GM19240 (cell line): ENCODE results near the gene FKBP14.
"Not testable (repeated sequence)": the region's sequence is repeated elsewhere in the genome, so short reads cannot be mapped to it uniquely, and the experiment has no call there.

ENCODE experiments used
- DNase-seq: peaks from one replicate; pipeline ENCODE4 v3.0.0; 2011; ENCODE audit warnings: low spot score; ENCODE audit not compliant: insufficient read length

The FKBP14 gene

GRCh38 chr7:29991937-29992336 lies 34.6 kb downstream of the FKBP14 start:
- DNase-seq = no peak

- DNase-seq = no peak
Observed at GRCh38 chr7:29990931-29991330, 35.6 kb downstream of the FKBP14 start.

DNA sequence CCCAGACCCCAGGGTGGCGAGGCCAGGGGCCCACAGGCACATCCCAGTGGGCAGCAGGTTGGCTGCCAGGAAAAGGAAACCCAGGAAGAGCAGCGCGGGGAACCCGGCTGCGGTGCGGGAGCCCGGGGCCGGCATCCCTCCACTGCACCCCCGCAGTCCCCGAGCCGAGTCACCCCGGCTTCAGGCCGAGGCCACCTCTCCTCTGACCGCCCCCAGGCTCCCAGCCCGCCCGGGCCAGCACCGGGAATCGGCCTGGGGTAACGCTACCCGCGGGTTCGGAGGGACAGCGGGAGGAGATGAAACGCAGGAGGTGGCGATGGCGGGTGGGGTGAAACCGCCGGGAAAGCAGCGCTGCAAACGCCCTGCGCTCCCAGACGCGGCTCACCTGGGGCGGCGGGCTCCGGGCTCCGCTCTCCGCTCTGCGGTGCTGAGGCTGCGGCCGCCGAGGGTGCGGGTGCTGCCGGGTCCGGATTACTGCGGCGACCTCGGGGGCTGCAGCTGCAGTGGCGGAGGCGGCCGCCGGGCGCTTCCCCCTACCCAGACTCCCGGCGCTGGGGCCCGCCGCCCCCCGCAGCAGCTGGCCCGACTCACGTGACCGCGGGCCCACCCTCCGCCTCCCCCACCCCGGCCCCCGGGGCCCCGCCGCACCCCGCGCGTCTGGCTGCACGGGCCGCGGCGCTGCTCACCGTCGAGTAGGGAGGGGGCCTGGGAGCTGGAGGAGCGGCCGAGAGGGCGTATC lies 37.1 kb downstream of the FKBP14 start, which contains the start of gene SCRN1:
TSS of gene SCRN1 (minus strand) at position 545 of the 739 bp plus-strand sequence. CDS start 20,734 bp downstream, outside the sequence.
- DNase-seq = peak; percentile 23

DNA sequence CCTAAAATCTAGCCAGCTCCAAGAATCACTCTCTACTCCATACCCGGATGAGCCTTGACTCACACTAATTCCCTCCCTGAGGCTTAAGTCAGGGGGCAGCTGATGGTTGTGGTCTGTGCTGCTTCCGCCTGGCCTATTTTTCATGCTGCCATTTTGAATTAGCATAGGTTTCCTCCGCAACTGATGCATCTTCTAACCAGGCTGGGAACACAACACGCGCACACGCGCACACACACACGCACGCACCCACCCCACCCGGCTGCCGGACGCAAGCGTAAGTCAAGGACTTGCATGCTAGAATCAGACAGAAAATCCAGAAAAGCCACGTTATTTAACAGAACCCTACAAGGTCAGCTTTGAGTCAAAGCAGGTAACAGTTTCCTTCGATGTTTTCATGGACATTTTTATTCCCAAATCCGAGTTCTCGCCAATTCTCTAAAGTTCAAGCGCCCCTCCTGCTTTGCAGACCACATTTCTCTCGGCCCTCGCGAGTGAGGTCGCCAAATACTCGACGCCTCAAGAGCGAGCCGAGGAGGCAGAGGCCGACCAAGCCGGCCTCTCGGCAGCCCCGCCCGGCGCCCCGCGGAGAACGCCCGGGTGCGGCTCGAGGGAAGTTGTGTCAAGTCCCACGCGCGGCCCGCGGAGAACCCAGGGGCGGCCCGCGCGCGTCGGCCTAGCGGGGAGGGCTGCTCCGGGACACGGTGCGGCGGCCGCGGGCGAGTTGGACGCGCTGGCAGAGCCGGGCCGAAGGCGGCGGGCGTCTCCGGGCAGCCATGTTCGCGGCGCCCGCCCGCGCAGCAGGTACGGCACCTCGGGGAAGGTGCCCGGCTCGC lies 37.9 kb downstream of the FKBP14 start:
- DNase-seq = peak; percentile 19

DNA sequence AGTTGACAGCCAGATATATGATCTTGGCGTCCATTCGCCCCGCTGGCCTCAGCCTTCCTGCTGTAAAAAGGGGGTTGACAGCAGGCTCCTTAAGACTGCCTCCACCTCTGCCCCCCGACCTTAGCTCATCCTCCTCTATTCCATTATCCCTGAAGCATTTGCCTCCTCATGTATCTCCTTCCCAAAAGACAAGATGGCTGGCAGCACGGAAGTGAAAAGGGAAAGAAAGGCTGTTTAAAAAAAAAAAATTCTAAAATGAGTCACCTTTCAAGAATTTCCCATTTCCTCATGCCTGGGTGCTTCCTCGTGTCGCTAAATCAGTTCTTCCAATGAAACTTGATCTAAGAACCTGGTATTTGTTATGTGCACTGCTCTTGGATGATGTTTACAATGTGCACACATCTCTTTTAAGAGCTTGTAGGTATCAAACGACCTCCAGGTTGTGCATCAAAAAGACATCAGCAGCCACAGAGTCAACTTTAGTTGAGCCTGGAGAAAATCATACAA lies 38.6 kb downstream of the FKBP14 start:
- DNase-seq = no peak

DNA sequence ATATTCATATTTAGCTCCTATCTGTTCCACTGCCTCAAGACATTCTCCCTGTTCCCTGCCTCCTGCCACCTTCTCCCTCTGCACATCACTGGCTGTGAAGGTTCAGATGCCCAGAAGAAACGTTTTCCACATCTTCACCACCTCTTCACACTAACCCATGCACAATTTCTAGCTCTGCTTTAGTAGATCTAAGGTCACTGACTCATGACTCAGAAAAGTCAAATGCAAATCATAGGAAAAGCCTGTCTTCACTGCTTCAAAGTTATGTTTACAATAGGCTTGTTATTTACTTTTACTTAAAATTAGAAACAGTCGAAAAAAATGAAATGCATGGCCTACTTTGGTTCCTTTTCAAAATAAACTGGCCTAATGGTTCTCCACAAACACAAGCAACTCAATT lies 39.4 kb downstream of the FKBP14 start:
- DNase-seq = no peak

DNA sequence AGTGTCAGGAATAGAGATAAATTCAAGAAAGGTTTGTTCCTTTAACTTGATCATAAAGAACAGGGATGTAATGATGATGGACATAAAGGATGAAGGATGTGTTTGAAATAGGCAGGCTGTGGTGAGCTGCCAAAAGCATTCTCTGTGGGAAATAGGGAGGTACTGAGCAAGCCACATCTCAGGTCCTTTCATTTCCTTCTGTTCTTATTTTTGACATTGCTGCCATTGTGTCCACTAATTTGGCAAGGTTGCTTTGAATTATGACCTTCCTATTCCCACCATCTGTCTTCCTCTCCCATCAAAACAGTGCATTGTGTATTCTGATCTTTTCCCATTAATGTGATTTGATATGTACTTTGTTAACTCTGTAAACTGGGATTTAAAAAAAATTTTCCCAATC lies 46.4 kb downstream of the FKBP14 start:
- DNase-seq = no peak

GRCh38 chr7:29977886-29978651 lies 48.4 kb downstream of the FKBP14 start:
- no peak for DNase-seq

DNA sequence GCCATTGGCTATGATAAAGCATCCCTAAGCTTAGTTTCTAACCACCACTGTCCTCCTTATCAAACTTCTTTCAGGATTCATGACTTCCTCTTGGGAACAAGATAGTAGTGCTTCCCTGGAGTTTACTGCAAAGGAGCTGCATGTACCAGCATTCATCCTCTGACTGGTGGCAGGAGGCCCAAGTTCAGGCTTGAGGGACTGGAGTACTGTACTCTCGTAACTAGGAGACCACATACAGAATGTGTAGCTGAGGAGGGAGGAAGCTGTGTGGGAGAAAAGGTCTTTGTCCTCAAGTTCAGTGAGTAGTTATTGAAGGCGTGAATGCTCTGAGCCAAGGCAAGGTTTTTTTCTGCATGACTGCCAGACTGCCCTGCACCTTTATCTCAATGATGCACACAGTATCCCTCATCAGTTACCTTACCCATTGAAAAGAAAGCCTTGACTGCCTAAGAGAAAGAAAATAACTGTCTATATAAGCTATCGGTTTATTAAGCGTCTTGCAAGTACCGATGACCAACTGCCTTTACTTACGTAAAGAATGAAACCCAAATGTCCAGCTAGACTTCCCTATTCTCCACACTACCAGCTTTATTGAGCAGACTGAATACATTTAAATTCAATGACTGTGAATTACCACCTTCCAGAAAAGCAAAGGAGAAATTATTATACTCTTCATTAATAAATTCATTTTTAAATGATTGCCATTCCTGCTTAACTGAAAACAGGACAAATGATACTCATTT lies 49.7 kb downstream of the FKBP14 start:
- no peak for DNase-seq

DNA sequence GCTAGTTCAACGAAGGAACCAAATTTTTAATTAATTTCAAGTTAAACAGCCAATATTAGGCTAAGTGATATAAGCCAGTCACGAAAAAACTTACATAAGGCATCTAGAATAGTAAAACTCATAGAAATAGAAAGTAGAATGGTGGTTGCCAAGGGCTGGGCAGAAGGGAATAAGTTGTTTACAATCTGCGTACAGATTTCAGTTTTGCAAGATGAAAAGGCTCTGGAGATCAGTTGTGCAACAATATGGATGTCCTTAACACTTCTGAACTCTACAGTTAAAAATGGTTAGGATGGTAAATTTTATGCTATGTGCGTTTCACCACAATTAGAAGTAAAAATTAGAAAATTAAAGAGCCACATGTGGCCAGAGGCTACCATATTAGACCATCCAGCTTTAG lies 50.2 kb downstream of the FKBP14 start:
- DNase-seq = no peak

- DNase-seq = no peak
Observed at GRCh38 chr7:29975561-29975960, 50.9 kb downstream of the FKBP14 start.

DNA sequence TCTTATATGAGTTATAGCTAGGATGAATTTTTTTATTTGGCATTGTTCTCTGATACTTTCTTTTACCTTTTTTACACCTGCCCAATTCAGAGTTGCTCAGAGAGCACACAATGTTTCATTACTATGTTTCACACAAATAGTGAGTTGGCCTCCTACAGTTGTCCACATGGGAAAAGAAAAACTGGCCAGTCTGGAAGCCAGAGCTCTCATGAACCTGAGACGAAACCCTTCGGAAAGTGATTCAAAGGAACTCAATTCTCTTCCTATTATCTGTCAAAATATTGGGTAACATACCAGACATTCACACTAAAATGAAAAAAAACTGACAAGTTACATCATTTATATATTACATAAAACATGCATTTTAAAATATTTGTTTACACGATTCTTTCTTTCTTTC lies 52.2 kb downstream of the FKBP14 start:
- no peak for DNase-seq

GRCh38 chr7:29972315-29972669 lies 54.2 kb downstream of the FKBP14 start:
- DNase-seq = no peak

DNA sequence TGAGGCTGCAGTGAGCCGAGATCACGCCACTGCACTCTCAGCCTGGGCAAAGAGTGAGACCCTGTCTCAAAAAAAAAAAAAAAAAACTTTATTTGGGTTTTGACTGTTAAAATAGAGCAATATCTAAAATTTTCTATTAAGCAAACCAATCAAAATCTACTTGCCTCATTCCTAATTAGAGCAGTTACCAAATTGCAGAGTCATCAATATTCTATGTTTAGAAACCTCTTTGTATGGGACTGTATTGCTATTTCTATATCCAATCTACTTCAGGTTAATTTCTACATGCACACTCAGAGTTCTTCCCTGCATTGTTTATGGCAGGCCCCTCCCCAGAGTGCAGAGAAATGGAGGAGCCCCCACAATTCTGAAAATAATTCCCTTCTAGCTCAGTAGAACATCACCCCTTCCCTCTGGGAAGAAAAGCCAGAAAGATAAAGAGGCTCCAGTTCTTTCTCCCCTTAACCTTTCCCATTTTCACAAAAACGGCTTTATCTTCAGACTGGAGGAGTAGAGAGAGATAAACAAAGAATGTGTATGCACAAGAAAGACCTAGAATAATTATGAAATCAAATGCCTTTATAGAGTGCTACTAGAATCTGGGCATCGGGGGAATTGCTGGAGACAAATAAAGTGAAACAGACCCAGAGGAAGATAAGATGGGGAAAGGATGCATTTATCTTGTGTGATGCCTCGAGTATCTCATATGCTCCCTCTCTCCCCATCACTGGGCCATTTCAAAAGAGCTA lies 54.8 kb downstream of the FKBP14 start:
- DNase-seq = no peak

GRCh38 chr7:29970158-29970557 lies 56.3 kb downstream of the FKBP14 start:
- DNase-seq = no peak

GRCh38 chr7:29969738-29970137 lies 56.8 kb downstream of the FKBP14 start:
- no peak for DNase-seq

DNA sequence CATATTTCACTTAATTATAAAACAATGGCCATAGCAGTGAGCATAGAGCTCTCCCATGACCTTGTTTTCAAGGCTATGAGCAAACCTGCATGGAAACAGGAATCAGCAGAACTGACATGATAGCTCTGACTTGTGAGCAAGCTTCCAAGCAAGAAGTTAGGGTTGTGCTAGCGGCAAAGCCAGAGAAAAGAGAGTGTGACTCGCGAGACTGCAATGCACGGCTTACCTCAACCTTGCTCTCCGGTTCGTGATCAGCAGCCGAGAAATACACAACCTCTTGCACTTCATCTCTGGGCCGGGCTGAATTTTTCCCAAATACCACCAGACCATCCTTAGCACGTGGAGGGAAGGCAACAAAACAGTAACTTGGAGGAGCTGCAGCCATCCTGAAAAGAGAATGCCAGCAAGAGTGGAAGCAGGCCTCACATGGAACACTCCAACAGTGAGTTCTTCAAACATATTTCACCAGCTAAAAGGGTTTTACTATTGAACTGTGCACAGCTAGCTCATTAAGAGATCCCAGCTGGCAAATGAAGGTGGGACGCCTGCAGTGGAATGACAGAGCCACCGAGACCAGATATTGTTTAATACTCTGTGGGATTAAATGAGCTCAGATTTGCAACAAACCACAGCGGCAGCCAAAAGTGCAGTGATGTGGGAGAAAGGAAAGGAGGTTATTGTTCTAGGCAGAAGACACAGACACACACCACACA lies 57.7 kb downstream of the FKBP14 start:
- DNase-seq = no peak

- no peak for DNase-seq
Observed at GRCh38 chr7:29965030-29965429, 61.5 kb downstream of the FKBP14 start.

DNA sequence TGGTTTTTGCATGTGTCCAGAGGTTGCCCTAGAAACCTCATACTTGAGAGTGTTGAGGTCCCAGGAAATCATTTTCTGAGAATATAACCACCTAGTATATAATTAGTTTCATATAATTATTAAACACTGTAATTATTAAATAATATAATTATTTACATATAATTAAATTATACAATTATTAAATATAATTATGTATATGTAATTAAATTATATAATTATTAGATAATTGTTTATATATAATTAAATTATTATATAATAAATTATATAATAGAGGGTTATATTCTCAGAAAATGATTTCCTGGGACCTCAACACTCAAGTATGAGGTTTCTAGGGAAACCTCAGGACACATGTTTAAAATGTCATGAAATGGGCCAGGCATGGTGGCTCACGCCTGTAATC lies 64.5 kb downstream of the FKBP14 start:
- DNase-seq = no peak

DNA sequence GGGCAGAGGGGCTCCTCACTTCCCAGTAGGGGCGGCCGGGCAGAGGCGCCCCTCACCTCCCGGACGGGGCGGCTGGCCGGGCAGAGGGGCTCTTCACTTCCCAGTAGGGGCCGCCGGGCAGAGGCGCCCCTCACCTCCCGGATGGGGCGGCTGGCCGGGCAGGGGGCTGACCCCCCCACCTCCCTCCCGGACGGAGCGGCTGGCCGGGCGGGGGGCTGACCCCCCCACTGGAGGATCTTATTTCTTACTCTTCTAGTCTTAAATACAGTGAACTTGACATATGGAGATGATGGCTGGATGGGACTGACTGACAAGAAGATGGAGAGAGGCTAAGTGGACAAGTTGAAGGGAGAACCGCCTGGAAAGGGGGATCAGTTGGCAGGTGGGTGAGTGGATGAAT lies 64.9 kb downstream of the FKBP14 start:
- not testable (repeated sequence) for DNase-seq
